Heart right ventricle (tissue), 16 donors: ENCODE data around the gene PRR18. TPM values are rescaled to one million over a fixed set of nuclear protein-coding genes. Genes with fewer than 3 reads are reported as not detected.

Source experiments
- ATAC-seq, 8 donors: fragments of 200-7000 bp; cut with Tn5 transposase; one replicate each; pipeline ENCODE4 v1.9.1; 2020; ENCODE audit warnings: mild to moderate bottlenecking in 8 of 8, moderate library complexity in 8 of 8, moderate number of reproducible peaks in 1 of 8
- DNase-seq, 2 donors: peaks; one replicate each; pipeline ENCODE4 v3.0.0-alpha.2; 2020
- H3K27ac ChIP-seq, 10 donors: fragments of 200-600 bp; sonication (generic) in 2 of 10; one replicate each; pipeline versions ENCODE4 v1.5.0 to v1.8.0; 2020 to 2022; ENCODE audit warnings: mild to moderate bottlenecking in 3 of 10
- H3K27me3 ChIP-seq, 7 donors: fragments of 200-600 bp; one replicate each; pipeline ENCODE4 v1.8.0; 2021 to 2022; ENCODE audit warnings: mild to moderate bottlenecking in 2 of 7
- H3K36me3 ChIP-seq, 9 donors: fragments of 200-600 bp; sonication (generic) in 1 of 9; one replicate each; pipeline versions ENCODE4 v1.5.0 to v1.8.0; 2020 to 2022; ENCODE audit warnings: mild to moderate bottlenecking in 2 of 9
- H3K4me1 ChIP-seq, 9 donors: fragments of 200-600 bp; sonication (generic) in 1 of 9; one replicate each; pipeline versions ENCODE4 v1.5.0 to v1.8.0; 2020 to 2022; ENCODE audit warnings: mild to moderate bottlenecking in 4 of 9
- H3K4me3 ChIP-seq, 10 donors: fragments of 200-600 bp; sonication (generic) in 2 of 10; one replicate each; pipeline versions ENCODE4 v1.5.0 to v1.8.0; 2020 to 2022; ENCODE audit warnings: mild to moderate bottlenecking in 7 of 10, moderate library complexity in 2 of 10
- H3K9me3 ChIP-seq, 11 donors: fragments of 200-600 bp in 10 of 11; sonication (generic) in 2 of 11; one replicate each; pipeline versions ENCODE4 v1.5.0 to v1.8.0; 2013 to 2022; ENCODE audit warnings: mild to moderate bottlenecking in 2 of 11, control low read depth in 1 of 11, moderate library complexity in 1 of 11
- CTCF ChIP-seq, 9 donors: fragments of 200-600 bp; sonication (generic) in 2 of 9; IDR thresholded peaks; one replicate each; pipeline versions ENCODE4 v1.5.0 to v1.8.0; 2021 to 2022; ENCODE audit warnings: antibody characterized with exemption in 9 of 9, mild to moderate bottlenecking in 5 of 9, moderate library complexity in 1 of 9
- WGBS, 2 donors: extraction: QIAGEN DNeasy Blood & Tissue Kit; methylation state at CpG; one replicate each; pipeline ENCODE4 v1.1.7; 2013; ENCODE audit warnings: inconsistent platforms in 1 of 2; 5-methylcytosine and 5-hydroxymethylcytosine counted together
- intact Hi-C, 10 donors: fragments of 100-400 bp; cut with DNase I; formaldehyde crosslinking; loops; one replicate each; pipeline versions ENCODE4 v1.11.1 to v1.14.2; 2022
- polyA plus RNA-seq, 2 donors: library from polyadenylated mRNA; stranded (reverse); fragments of 200-250 nt; gene quantifications; one replicate each; pipeline ENCODE4 v1.2.3, GENCODE V29; 2013
- total RNA-seq, 10 donors: library from RNA; stranded (reverse); fragmentation: NEBNext Ultra II Directional in 3 of 10; extraction: Animal tissue kit (Norgen Biotek cat#: 25700) in 3 of 10; gene quantifications; one replicate each; pipeline versions ENCODE4 v1.2.1 to v1.2.4, GENCODE V29; 2021 to 2023
- donor health status: Arrhythmogenic right ventricular cardiomyopathy.
- donor health status: ischemic (EF 13 %, LVEDD 7.1; RV severe dilation, severe dysfunction).
- donor health status: healthy with polysubstance abuse.
- donor health status: DM: no; HTN: yes; CAD: no.
- donor health status: DM: no; HTN: no; CAD: no.
- donor health status: ischemic (EF 25% LVEDD 6.9; RV normal size, moderate dysfunction).
- donor health status: ischemic (EF 25% LVEDD 5.7; RV mildly dilated, moderate dysfunction).
- donor health status: healthy.
- donor health status: DM: yes; HTN: yes; CAD: no.
- donor health status: Ischemic cardiomyopathy.
- donor health status: ischemic (EF 35%, LVEDD 5.7; RV mildly dilated, moderate dysfunction).
- donor health status: nonischemic (EF 11% LVEDD 7.7; RV severe dilation, severe dysfunction).
- donor health status: DM: yes; HTN: yes; CAD: no.
- donor health status: PGD.
- donor health status: ischemic (EF 29% LVEDD 5.4; RV normal size, mild dysfunction).
- donor health status: nonischemic (EF 23%, LVEDD 6.1; RV moderate dilation, normal function).

The PRR18 gene
- total and polyA plus RNA-seq, 12 donors = 0.03 to 0.20 (median 0.11) TPM; not detected in 7

GRCh38 chr6:166313255-166314070 lies 5.3 kb upstream of the PRR18 start:
- intact Hi-C loops = loop anchor here in 9 of 10 donors (1.0 to 10.0 kb wide), 5 partner anchors 81 to 89 kb away; no protein-coding TSS in a partner anchor
- H3K9me3 ChIP-seq = no peaks in the 10 kb centered on the region
- no peak overlapping the region for H3K4me3 ChIP-seq
- H3K27ac ChIP-seq = no peak overlapping the region
- 43 to 48% methylated on average over 18 of the region's 18 CpGs for WGBS, 2 donors
- peaks cover 0 to 22% (median 12%) of the 10 kb centered on the region in 7 donors for H3K27me3 ChIP-seq
- H3K4me1 ChIP-seq = peaks cover 0 to 4% (median 2%) of the 10 kb centered on the region in 9 donors
- peak; percentile 49 to 83 (median 67) for TF ChIP-seq CTCF (IDR thresholded peaks at IDR 0.05)
- DNase-seq (no peak), ATAC-seq (peak; percentile 58 to 91 (median 66))
- no peaks in the 10 kb centered on the region for H3K36me3 ChIP-seq

DNA sequence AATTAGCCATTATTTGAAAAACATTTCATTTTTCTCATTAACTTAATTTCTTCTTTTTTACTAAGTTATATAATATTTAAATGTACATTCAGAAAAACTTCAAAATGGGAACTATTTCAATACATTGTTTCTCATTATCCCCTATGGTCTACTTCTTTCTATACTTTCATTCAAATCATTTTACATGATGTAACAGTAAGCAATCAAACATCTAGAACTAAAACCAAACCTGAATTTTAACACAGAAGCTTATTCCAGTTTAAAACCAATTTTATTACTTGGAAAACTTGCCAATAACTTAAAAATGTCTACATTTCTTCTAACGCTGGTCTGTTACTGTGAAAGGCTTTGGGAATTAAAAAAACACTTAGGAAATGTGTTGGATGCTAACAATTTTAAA lies 4.6 kb upstream of the PRR18 start:
- Histone ChIP-seq H3K27ac (no peak overlapping the region), H3K36me3 (no peaks in the 10 kb centered on the region), H3K4me1 (peaks cover 0 to 10% (median 8%) of the 10 kb centered on the region in 9 donors), H3K9me3 (no peaks in the 10 kb centered on the region), H3K4me3 (no peak overlapping the region), H3K27me3 (peaks cover 6 to 28% (median 18%) of the 10 kb centered on the region in 7 donors)
- ATAC-seq (no peak), DNase-seq (no peak)
- 76 to 81% methylated on average over 1 of the region's 1 CpG for whole genome bisulfite sequencing, 2 donors
- no peak for TF ChIP-seq CTCF (IDR thresholded peaks at IDR 0.05)
- intact Hi-C loops = loop anchor here in 9 of 10 donors (1.0 to 10.0 kb wide), 5 partner anchors 82 to 89 kb away; no protein-coding TSS in a partner anchor

- Histone ChIP-seq H3K27me3 (peaks cover 17 to 50% (median 38%) of the 10 kb centered on the region in 7 donors), H3K27ac (no peak overlapping the region), H3K4me3 (no peak overlapping the region), H3K9me3 (no peaks in the 10 kb centered on the region), H3K4me1 (peaks cover 0 to 13% (median 9%) of the 10 kb centered on the region in 9 donors), H3K36me3 (no peaks in the 10 kb centered on the region)
- TF ChIP-seq CTCF (IDR thresholded peaks at IDR 0.05) = no peak
- ATAC-seq (no peak), DNase-seq (no peak)
- WGBS, 2 donors = 89 to 92% methylated on average over 12 of the region's 12 CpGs
- intact Hi-C loops = loop anchor here in 6 of 10 donors (5.0 to 10.0 kb wide), 3 partner anchors 84 to 92 kb away; no protein-coding TSS in a partner anchor
These were observed 2.4 kb upstream of the PRR18 start for GRCh38 chr6:166310634-166311033.

DNA sequence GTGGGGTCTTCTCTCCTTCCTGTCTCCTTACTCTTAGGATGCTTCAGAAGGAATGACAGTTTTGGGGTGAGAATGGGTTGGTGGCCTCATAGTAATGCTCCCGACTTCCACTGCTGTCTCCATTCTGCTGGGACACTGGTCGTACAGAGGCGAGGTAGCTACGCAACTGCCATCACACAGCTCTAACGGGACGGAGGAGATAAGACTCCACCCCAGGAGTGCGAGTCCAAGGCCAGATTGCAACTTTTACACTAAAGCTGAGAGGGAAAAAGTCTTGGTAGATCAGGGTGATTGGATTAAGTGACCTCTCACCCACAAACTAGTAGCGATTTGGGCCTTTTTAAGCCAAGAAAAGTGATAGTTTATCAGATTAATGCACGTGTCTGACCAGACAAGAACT lies 1.8 kb upstream of the PRR18 start:
- DNase-seq = no peak
- Histone ChIP-seq H3K36me3 (no peaks in the 10 kb centered on the region), H3K9me3 (no peaks in the 10 kb centered on the region), H3K4me1 (peaks cover 0 to 13% (median 9%) of the 10 kb centered on the region in 9 donors), H3K27me3 (peaks cover 17 to 57% (median 44%) of the 10 kb centered on the region in 7 donors), H3K27ac (no peak overlapping the region), H3K4me3 (no peak overlapping the region)
- intact Hi-C loops = loop anchor here in 6 of 10 donors (5.0 to 10.0 kb wide), 3 partner anchors 85 to 92 kb away; no protein-coding TSS in a partner anchor
- no peak for ATAC-seq
- no peak for TF ChIP-seq CTCF (IDR thresholded peaks at IDR 0.05)
- 81 to 88% methylated on average over 9 of the region's 9 CpGs for WGBS, 2 donors
